Testis (tissue), 3 donors: Measurements from ENCODE around the gene ADH1A. TPM values are rescaled to one million over a fixed set of nuclear protein-coding genes. Genes with fewer than 3 reads are reported as not detected.

ENCODE experiments used
- DNase-seq: peaks from one replicate; pipeline ENCODE4 v3.0.0-alpha.2; 2019
- H3K27ac ChIP-seq, 2 donors: fragments of 200-600 bp; sonication (generic); one replicate each; pipeline ENCODE4 v1.5.1; 2019
- H3K27me3 ChIP-seq: fragments of 200-600 bp; sonication (generic); one replicate; pipeline ENCODE4 v1.5.1; 2019
- H3K36me3 ChIP-seq: fragments of 200-600 bp; sonication (generic); one replicate; pipeline ENCODE4 v1.5.1; 2017; ENCODE audit warnings: low read depth; ENCODE audit errors: missing control alignments
- H3K4me1 ChIP-seq: fragments of 200-600 bp; sonication (generic); one replicate; pipeline ENCODE4 v1.5.1; 2019
- H3K4me3 ChIP-seq, 2 donors: fragments of 200-600 bp; sonication (generic); one replicate each; pipeline ENCODE4 v1.5.1; 2017 to 2019
- H3K9me3 ChIP-seq: fragments of 200-600 bp; sonication (generic); one replicate; pipeline ENCODE4 v1.5.1; 2017
- POLR2A ChIP-seq: fragments of 450-650 bp; IDR thresholded peaks from one replicate; pipeline ENCODE4 v1.6.1; 2017; ENCODE audit warnings: antibody characterized with exemption, mild to moderate bottlenecking, moderate library complexity
- WGBS, 2 donors: methylation state at CpG; one replicate each; pipeline ENCODE4 v1.1.5; 2018; 5-methylcytosine and 5-hydroxymethylcytosine counted together
- intact Hi-C: fragments of 100-400 bp; cut with DNase I; formaldehyde crosslinking; loops from one replicate; pipeline ENCODE4 v1.15.1; 2023; ENCODE audit warnings: low total_unique reads
- polyA plus RNA-seq: library from polyadenylated mRNA; stranded (reverse); fragments of 350-450 nt; fragmentation: Illumina TruSeq; extraction: RNeasy Lipid Tissue Mini Kit (QIAGEN cat#74804); gene quantifications from one replicate; pipeline ENCODE4 v1.2.3, GENCODE V29; 2014; ENCODE audit warnings: low read depth, low replicate concordance; ENCODE audit not compliant: insufficient read depth
- total RNA-seq, 2 donors: library from RNA; depleted of rRNA; stranded (reverse); fragments of >200 nt; gene quantifications; one replicate each; pipeline ENCODE4 v1.2.3, GENCODE V29; 2016
- TF ChIP-seq, protein P1 (sequence below), 3 experiments: fragments of 450-650 bp in 2 of 3; fragments of 200-600 bp in 1 of 3; sonication (generic) in 1 of 3; IDR thresholded peaks; one replicate each; pipeline ENCODE4 v1.5.1; 2016 to 2019; ENCODE audit warnings: antibody characterized with exemption in 3 of 3, mild to moderate bottlenecking in 2 of 3, moderate library complexity in 1 of 3

Gene ADH1A
- total and polyA plus RNA-seq, 3 donors from 2014 or later: 0.31 to 0.84 TPM; not detected in 1

DNA sequence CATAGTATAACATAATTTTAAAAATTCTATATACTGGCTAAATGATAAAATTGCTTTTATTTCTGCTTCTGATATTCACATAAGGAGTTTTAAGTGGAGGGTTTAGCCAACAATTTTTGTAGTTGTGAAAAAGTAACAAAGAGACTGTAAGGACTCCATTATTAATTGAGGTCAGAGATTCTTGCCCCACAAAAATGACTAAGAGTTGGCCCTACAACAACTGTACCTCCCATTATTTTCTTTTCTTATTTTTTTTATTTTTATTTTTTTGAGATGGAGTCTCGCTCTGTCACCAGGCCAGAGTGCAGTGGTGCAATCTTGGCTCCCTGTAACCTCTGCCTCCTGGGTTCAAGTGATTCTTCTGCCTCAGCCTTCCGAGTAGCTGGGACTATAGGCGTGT, 39.9 kb upstream of the ADH1A start:
- intact Hi-C loops: no loop called here
- H3K27ac ChIP-seq: no peak overlapping the region
- H3K4me3 ChIP-seq: no peak overlapping the region
- no peak for DNase-seq
- peaks cover under 1% of the 10 kb centered on the region for H3K4me1 ChIP-seq
- no peaks in the 10 kb centered on the region for H3K27me3 ChIP-seq
- 67 to 92% methylated on average over 3 of the region's 3 CpGs for WGBS, 2 donors
- TF ChIP-seq, protein P1, sequence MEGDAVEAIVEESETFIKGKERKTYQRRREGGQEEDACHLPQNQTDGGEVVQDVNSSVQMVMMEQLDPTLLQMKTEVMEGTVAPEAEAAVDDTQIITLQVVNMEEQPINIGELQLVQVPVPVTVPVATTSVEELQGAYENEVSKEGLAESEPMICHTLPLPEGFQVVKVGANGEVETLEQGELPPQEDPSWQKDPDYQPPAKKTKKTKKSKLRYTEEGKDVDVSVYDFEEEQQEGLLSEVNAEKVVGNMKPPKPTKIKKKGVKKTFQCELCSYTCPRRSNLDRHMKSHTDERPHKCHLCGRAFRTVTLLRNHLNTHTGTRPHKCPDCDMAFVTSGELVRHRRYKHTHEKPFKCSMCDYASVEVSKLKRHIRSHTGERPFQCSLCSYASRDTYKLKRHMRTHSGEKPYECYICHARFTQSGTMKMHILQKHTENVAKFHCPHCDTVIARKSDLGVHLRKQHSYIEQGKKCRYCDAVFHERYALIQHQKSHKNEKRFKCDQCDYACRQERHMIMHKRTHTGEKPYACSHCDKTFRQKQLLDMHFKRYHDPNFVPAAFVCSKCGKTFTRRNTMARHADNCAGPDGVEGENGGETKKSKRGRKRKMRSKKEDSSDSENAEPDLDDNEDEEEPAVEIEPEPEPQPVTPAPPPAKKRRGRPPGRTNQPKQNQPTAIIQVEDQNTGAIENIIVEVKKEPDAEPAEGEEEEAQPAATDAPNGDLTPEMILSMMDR (IDR thresholded peaks at IDR 0.05): no peak
- TF ChIP-seq POLR2A: no peak
- no peaks in the 10 kb centered on the region for H3K36me3 ChIP-seq
- H3K9me3 ChIP-seq: no peaks in the 10 kb centered on the region

DNA sequence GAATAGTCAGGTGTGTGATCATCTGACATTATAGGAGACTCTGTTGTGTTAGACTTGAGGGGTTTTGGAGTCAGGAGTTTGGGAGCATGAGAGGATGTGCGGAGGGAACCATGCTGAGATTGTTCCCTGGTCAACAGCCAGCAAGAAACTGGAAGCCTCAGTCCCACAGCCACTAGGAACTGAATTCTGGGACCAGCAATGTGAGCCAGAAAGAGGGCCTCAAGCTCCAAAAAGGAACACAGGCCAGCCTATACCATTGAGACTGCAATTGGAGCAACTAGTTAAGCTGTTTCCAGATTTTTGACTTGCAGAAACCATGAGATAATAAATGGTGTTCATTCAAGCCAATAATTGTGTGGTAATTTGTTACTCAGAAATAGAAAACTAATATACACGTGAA, 39.1 kb upstream of the ADH1A start:
- Histone ChIP-seq H3K27me3 (no peaks in the 10 kb centered on the region), H3K36me3 (no peaks in the 10 kb centered on the region), H3K4me3 (no peak overlapping the region), H3K4me1 (peaks cover 7% of the 10 kb centered on the region), H3K27ac (no peak overlapping the region), H3K9me3 (no peaks in the 10 kb centered on the region)
- intact Hi-C loops: loop anchor here (10.0 kb wide), 1 partner anchor 55 kb away; no protein-coding TSS in a partner anchor
- no peak for TF ChIP-seq POLR2A
- TF ChIP-seq, protein P1 (IDR thresholded peaks at IDR 0.05): no peak
- no peak for DNase-seq
- 81 to 82% methylated on average over 2 of the region's 2 CpGs for WGBS, 2 donors

DNA sequence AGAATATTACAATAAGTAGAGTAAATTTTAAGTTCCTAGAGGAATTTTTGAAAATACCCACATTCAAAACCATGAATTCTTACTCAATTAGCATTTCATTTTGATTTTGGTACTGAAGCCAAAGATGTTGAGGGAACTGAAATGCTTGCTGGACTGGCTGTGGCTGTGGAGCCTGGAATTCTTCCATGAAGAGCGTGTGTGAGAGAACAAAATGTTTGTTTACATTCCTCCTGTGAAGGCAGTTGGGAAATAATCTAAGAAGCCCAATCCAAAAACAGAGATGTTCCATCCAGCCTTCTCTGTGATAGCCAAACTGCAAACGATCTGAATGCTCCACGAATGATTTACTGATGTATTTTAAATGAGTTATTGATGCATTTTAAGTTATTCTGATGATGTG, 34.2 kb upstream of the ADH1A start:
- Histone ChIP-seq H3K4me3 (no peak overlapping the region), H3K27me3 (no peaks in the 10 kb centered on the region), H3K36me3 (no peaks in the 10 kb centered on the region), H3K4me1 (peaks cover 16% of the 10 kb centered on the region), H3K9me3 (no peaks in the 10 kb centered on the region), H3K27ac (peak overlapping the region; percentile 65 to 86)
- TF ChIP-seq, protein P1 (IDR thresholded peaks at IDR 0.05): no peak
- TF ChIP-seq POLR2A: no peak
- WGBS, 2 donors: 45% methylated on average over 3 of the region's 3 CpGs
- intact Hi-C loops: loop anchor here (10.0 kb wide), 1 partner anchor 60 kb away; no protein-coding TSS in a partner anchor
- peak; percentile 73 for DNase-seq

DNA sequence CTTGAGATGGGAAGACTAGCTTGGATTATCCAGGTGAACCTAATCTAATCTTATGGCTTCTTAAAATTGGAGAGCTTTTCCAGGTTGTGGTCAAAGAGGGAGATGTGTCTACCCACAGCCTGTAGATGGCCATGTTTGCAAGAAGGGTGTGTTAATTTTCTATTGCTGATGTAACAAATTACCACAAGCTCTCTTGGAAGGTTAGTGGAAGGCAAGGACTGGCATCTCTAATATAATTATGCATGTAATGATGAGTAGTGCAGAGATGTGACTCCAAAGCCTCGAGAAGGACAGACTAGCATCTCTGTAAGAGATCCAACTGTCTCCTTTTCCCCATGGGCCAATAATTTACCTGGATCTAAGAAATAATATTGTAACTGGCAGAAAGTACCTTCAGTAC, 33.6 kb upstream of the ADH1A start:
- 32 to 55% methylated on average over 1 of the region's 1 CpG for WGBS, 2 donors
- TF ChIP-seq, protein P1 (IDR thresholded peaks at IDR 0.05): no peak
- TF ChIP-seq POLR2A: no peak
- Histone ChIP-seq H3K36me3 (no peaks in the 10 kb centered on the region), H3K27me3 (no peaks in the 10 kb centered on the region), H3K9me3 (no peaks in the 10 kb centered on the region), H3K4me1 (peaks cover 16% of the 10 kb centered on the region), H3K4me3 (no peak overlapping the region), H3K27ac (peak overlapping the region; percentile 65 to 86)
- intact Hi-C loops: loop anchor here (10.0 kb wide), 1 partner anchor 60 kb away; no protein-coding TSS in a partner anchor
- DNase-seq: no peak

DNA sequence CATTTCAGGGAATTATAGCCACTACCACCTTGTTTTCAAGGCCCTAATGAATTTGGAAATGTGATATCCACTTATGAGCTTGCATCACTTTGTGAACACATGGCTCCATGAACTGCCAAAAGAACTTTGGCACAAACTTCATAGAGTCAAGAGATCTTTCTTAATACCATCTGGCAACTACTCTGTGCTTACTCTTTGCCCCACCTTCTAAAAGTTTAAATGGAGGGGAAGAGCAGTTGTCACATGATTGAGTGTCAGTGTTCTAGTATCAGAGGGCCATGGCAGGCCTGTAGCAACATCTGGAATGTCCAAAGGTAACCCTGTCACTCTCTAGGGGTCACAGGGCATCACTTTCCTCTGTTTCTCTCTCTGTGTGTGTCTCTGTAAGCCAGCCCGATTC, 33.0 kb upstream of the ADH1A start:
- Histone ChIP-seq H3K4me1 (peaks cover 16% of the 10 kb centered on the region), H3K36me3 (no peaks in the 10 kb centered on the region), H3K27ac (peak overlapping the region; percentile 65 to 86), H3K9me3 (no peaks in the 10 kb centered on the region), H3K4me3 (no peak overlapping the region), H3K27me3 (no peaks in the 10 kb centered on the region)
- TF ChIP-seq, protein P1 (IDR thresholded peaks at IDR 0.05): no peak
- TF ChIP-seq POLR2A: no peak
- intact Hi-C loops: loop anchor here (10.0 kb wide), 1 partner anchor 61 kb away; no protein-coding TSS in a partner anchor
- 88 to 94% methylated on average over 1 of the region's 1 CpG for WGBS, 2 donors
- peak; percentile 40 for DNase-seq
